IMR-90 (cell line): ENCODE data around the gene PALB2. TPM values are rescaled to one million over a fixed set of nuclear protein-coding genes. Genes with fewer than 3 reads are reported as not detected.

Source experiments
- ATAC-seq: fragments of 200-7000 bp; cut with Tn5 transposase; 2 replicates; pipeline ENCODE4 v1.9.1; 2020; ENCODE audit warnings: low read depth, mild to moderate bottlenecking, moderate library complexity
- BruUV-seq: library from RNA; stranded (reverse); fragments of 400-500 nt; replicated peaks from 2 replicates; lab custom pipeline; 2021; lab: Mats Ljungman, UMichigan
- CTCF ChIA-PET: fragments of 300-600 bp; formaldehyde crosslinking; extraction: SDS; loops from one replicate; lab custom pipeline; 2021; ENCODE audit warnings: antibody characterized with exemption; lab: Yijun Ruan, JAX
- POLR2A ChIA-PET: fragments of 300-600 bp; sonication (Branson Sonifier 250); formaldehyde crosslinking; loops from one replicate; lab custom pipeline; 2022; ENCODE audit warnings: antibody characterized with exemption; ENCODE audit not compliant: unreplicated experiment; lab: Charles Lee
- DNase-seq: peaks from one replicate; pipeline ENCODE4 v3.0.0; 2013
- H2AFZ ChIP-seq: replicated peaks from 2 replicates; pipeline ENCODE3; 2013; ENCODE audit warnings: low read length, mild to moderate bottlenecking; ENCODE audit not compliant: poor library complexity
- H2AK5ac ChIP-seq: 2 replicates; pipeline ENCODE4 v1.6.1; 2013; ENCODE audit warnings: low read depth, low read length, inconsistent platforms
- H2AK9ac ChIP-seq: replicated peaks from 2 replicates; pipeline ENCODE3; 2013; ENCODE audit warnings: mild to moderate bottlenecking, low read depth, low read length, moderate library complexity; ENCODE audit not compliant: poor library complexity
- H2BK120ac ChIP-seq: 2 replicates; pipeline ENCODE4 v1.6.1; 2013; ENCODE audit warnings: low read depth, low read length, inconsistent platforms
- H2BK15ac ChIP-seq: 3 replicates; pipeline ENCODE4 v1.6.1; 2013; ENCODE audit warnings: low read depth, low read length, inconsistent platforms
- H2BK20ac ChIP-seq: 2 replicates; pipeline ENCODE4 v1.6.1; 2013; ENCODE audit warnings: low read depth, mild to moderate bottlenecking, inconsistent platforms, low read length, moderate library complexity
- H2BK5ac ChIP-seq: 2 replicates; pipeline ENCODE4 v1.6.1; 2013; ENCODE audit warnings: mild to moderate bottlenecking, low read depth, low read length, inconsistent platforms; ENCODE audit not compliant: poor library complexity, severe bottlenecking
- H3K14ac ChIP-seq: replicated peaks from 2 replicates; pipeline ENCODE4 v1.6.1; 2013; ENCODE audit warnings: low read depth, low read length, inconsistent platforms
- H3K18ac ChIP-seq: 2 replicates; pipeline ENCODE4 v1.6.1; 2013; ENCODE audit warnings: low read depth, low read length, control low read depth
- H3K23ac ChIP-seq: 2 replicates; pipeline ENCODE4 v1.6.1; 2013; ENCODE audit warnings: low read depth, low read length, inconsistent platforms
- H3K27ac ChIP-seq: 2 replicates; pipeline ENCODE4 v1.5.1; 2013; ENCODE audit warnings: mild to moderate bottlenecking, control low read depth, low read length; ENCODE audit not compliant: insufficient read depth
- H3K27me3 ChIP-seq: 2 replicates; pipeline ENCODE4 v1.6.1; 2013; ENCODE audit warnings: low read length; ENCODE audit not compliant: control insufficient read depth, insufficient read depth
- H3K36me3 ChIP-seq: 2 replicates; pipeline ENCODE4 v1.6.1; 2013; ENCODE audit warnings: low read length, mixed read lengths; ENCODE audit not compliant: control insufficient read depth, insufficient read depth
- H3K4ac ChIP-seq: 2 replicates; pipeline ENCODE4 v1.6.1; 2013; ENCODE audit warnings: low read depth, low read length, inconsistent platforms
- H3K4me1 ChIP-seq: 2 replicates; pipeline ENCODE4 v1.6.1; 2013; ENCODE audit warnings: low read length, mixed read lengths; ENCODE audit not compliant: control insufficient read depth, insufficient read depth
- H3K4me2 ChIP-seq: 2 replicates; pipeline ENCODE4 v1.6.1; 2013; ENCODE audit warnings: low read depth, mild to moderate bottlenecking, control low read depth, low read length, moderate library complexity
- H3K4me3 ChIP-seq: 2 replicates; pipeline ENCODE4 v1.5.1; 2013; ENCODE audit warnings: low read depth, mild to moderate bottlenecking, control low read depth, low read length, moderate library complexity; ENCODE audit not compliant: insufficient read depth
- H3K56ac ChIP-seq: 2 replicates; pipeline ENCODE4 v1.6.1; 2013; ENCODE audit warnings: low read length, inconsistent platforms; ENCODE audit not compliant: insufficient read depth; ENCODE audit errors: extremely low read depth
- H3K79me1 ChIP-seq, 2 experiments: 2 replicates each; pipeline ENCODE4 v1.6.1; 2013; ENCODE audit warnings: low read length in 2 of 2, inconsistent platforms in 1 of 2, low read depth in 1 of 2
- H3K9ac ChIP-seq: 2 replicates; pipeline ENCODE4 v1.6.1; 2013; ENCODE audit warnings: low read depth, low read length, control low read depth
- H3K9me1 ChIP-seq: 2 replicates; pipeline ENCODE4 v1.6.1; 2013; ENCODE audit warnings: low read length, inconsistent platforms; ENCODE audit not compliant: insufficient read depth
- H3K9me3 ChIP-seq: 2 replicates; pipeline ENCODE4 v1.6.1; 2013; ENCODE audit warnings: low read length; ENCODE audit not compliant: control insufficient read depth, insufficient read depth
- H4K20me1 ChIP-seq: 2 replicates; pipeline ENCODE4 v1.6.1; 2013; ENCODE audit warnings: low read length, inconsistent platforms; ENCODE audit not compliant: insufficient read depth
- H4K5ac ChIP-seq: 2 replicates; pipeline ENCODE4 v1.6.1; 2013; ENCODE audit warnings: mild to moderate bottlenecking, low read depth, low read length, control low read depth
- H4K8ac ChIP-seq, 2 experiments: 2 replicates each; pipeline ENCODE4 v1.6.1; 2013; ENCODE audit warnings: low read depth in 2 of 2, low read length in 2 of 2, control low read depth in 1 of 2, inconsistent platforms in 1 of 2
- H4K91ac ChIP-seq: 2 replicates; pipeline ENCODE4 v1.6.1; 2013; ENCODE audit warnings: low read depth, low read length, inconsistent platforms; ENCODE audit not compliant: insufficient read depth
- CEBPB ChIP-seq: IDR thresholded peaks from 2 replicates; pipeline ENCODE4 v1.6.1; 2012; ENCODE audit warnings: low read depth, low read length, improper control_type of control experiment
- CHD1 ChIP-seq: IDR thresholded peaks from 2 replicates; pipeline ENCODE4 v1.6.1; 2012; ENCODE audit warnings: low read depth, low read length, improper control_type of control experiment
- FOS ChIP-seq: fragments of 150-350 bp; IDR thresholded peaks from 2 replicates; pipeline ENCODE4 v1.6.1; 2016; ENCODE audit warnings: low read depth, low read length
- MAFK ChIP-seq: IDR thresholded peaks from 2 replicates; pipeline ENCODE4 v1.6.1; 2012; ENCODE audit warnings: low read depth, low read length, improper control_type of control experiment
- MAZ ChIP-seq: IDR thresholded peaks from 2 replicates; pipeline ENCODE4 v1.6.1; 2012; ENCODE audit warnings: low read depth, mild to moderate bottlenecking, low read length, improper control_type of control experiment, moderate library complexity, borderline replicate concordance
- MXI1 ChIP-seq: IDR thresholded peaks from 2 replicates; pipeline ENCODE4 v1.6.1; 2012; ENCODE audit warnings: low read depth, mild to moderate bottlenecking, low read length, moderate library complexity, borderline replicate concordance
- NFE2L2 ChIP-seq: fragments of 150-350 bp; IDR thresholded peaks from 2 replicates; pipeline ENCODE4 v1.6.1; 2016; ENCODE audit warnings: low read depth, mild to moderate bottlenecking, low read length
- POLR2A ChIP-seq: IDR thresholded peaks from 2 replicates; pipeline ENCODE4 v1.6.1; 2012; ENCODE audit warnings: mild to moderate bottlenecking, low read depth, low read length
- RAD21 ChIP-seq: IDR thresholded peaks from 2 replicates; pipeline ENCODE4 v1.6.1; 2012; ENCODE audit warnings: low read length, improper control_type of control experiment
- RCOR1 ChIP-seq: IDR thresholded peaks from 2 replicates; pipeline ENCODE4 v1.6.1; 2012; ENCODE audit warnings: mild to moderate bottlenecking, low read length, improper control_type of control experiment; ENCODE audit not compliant: insufficient replicate concordance
- RFX5 ChIP-seq: IDR thresholded peaks from 2 replicates; pipeline ENCODE4 v1.8.0; 2012; ENCODE audit warnings: low read depth, mild to moderate bottlenecking, low read length, moderate library complexity
- SMC3 ChIP-seq: fragments of 150-350 bp; IDR thresholded peaks from 2 replicates; pipeline ENCODE4 v1.6.1; 2016; ENCODE audit warnings: low read depth, mild to moderate bottlenecking, antibody characterized with exemption, low read length, moderate library complexity
- WGBS, 2 experiments: methylation state at CpG; one replicate each; pipeline versions ENCODE4 v1.1.5 to v1.1.7; 2013; ENCODE audit warnings: missing lambda C conversion rate in 2 of 2; ENCODE audit not compliant: insufficient read length in 1 of 2; ENCODE audit errors: extremely low coverage in 2 of 2; 5-methylcytosine and 5-hydroxymethylcytosine counted together
- dilution Hi-C: fragments of 300-500 bp; cut with HindIII; formaldehyde crosslinking; loops from one replicate; pipeline ENCODE4 v1.14.3; 2018; ENCODE audit warnings: low sequenced_read_pairs; ENCODE audit not compliant: unreplicated experiment
- in situ Hi-C: fragments of 300-500 bp; cut with MboI; formaldehyde crosslinking; loops from 3 replicates; pipeline ENCODE4 v1.14.3; 2019; ENCODE audit warnings: low sequenced_read_pairs, inconsistent platforms, mixed read lengths
- intact Hi-C: fragments of 100-400 bp; cut with micrococcal nuclease; formaldehyde crosslinking; loops from 2 replicates; pipeline ENCODE4 v1.10.0; 2022
- polyA plus RNA-seq, 3 experiments: library from polyadenylated mRNA; depleted of rRNA; stranded (reverse); fragments of >200 nt; gene quantifications; 2 replicates each; pipeline ENCODE4 v1.2.3, GENCODE V29; 2012; ENCODE audit warnings: low replicate concordance in 1 of 3
- total RNA-seq: library from RNA; depleted of rRNA; stranded (reverse); fragments of >200 nt; gene quantifications from 2 replicates; pipeline ENCODE4 v1.2.3, GENCODE V29; 2012
- TF ChIP-seq, protein P1 (sequence below): fragments of 150-350 bp; IDR thresholded peaks from 2 replicates; pipeline ENCODE4 v1.6.1; 2016; ENCODE audit warnings: low read depth, mild to moderate bottlenecking, low read length, moderate library complexity, borderline replicate concordance
- TF ChIP-seq, protein P2 (sequence below): conservative IDR thresholded peaks from 2 replicates; pipeline ENCODE4 v1.5.1; 2012; ENCODE audit warnings: mild to moderate bottlenecking, low read depth, low read length, improper control_type of control experiment

PALB2 gene
- total and polyA plus RNA-seq, 2 of the 4 experiments (the other 2 are of a cell fraction) = 4.1 to 8.6 TPM

GRCh38 chr16:23561586-23561985 lies 79.5 kb downstream of the PALB2 start:
- H2BK20ac ChIP-seq = no peak overlapping the region
- ChIA-PET CTCF (interaction anchor here (0.6 kb wide), 1 partner anchor 1264 kb away, joined by 5 read pairs; the partner anchor contains the start of gene POLR3E), POLR2A (interaction anchor here (0.5 kb wide), 1 partner anchor 86 kb away, joined by 23 read pairs; no protein-coding TSS in a partner anchor)
- no peak overlapping the region for H2AFZ ChIP-seq
- TF ChIP-seq MXI1 (no peak), RCOR1 (no peak), POLR2A (no peak), MAFK (no peak), MAZ (no peak), FOS (no peak), RFX5 (no peak), CHD1 (no peak), RAD21 (no peak), NFE2L2 (no peak), CEBPB (no peak), SMC3 (no peak)
- TF ChIP-seq, protein P1, sequence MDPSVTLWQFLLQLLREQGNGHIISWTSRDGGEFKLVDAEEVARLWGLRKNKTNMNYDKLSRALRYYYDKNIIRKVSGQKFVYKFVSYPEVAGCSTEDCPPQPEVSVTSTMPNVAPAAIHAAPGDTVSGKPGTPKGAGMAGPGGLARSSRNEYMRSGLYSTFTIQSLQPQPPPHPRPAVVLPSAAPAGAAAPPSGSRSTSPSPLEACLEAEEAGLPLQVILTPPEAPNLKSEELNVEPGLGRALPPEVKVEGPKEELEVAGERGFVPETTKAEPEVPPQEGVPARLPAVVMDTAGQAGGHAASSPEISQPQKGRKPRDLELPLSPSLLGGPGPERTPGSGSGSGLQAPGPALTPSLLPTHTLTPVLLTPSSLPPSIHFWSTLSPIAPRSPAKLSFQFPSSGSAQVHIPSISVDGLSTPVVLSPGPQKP = no peak
- TF ChIP-seq, protein P2, sequence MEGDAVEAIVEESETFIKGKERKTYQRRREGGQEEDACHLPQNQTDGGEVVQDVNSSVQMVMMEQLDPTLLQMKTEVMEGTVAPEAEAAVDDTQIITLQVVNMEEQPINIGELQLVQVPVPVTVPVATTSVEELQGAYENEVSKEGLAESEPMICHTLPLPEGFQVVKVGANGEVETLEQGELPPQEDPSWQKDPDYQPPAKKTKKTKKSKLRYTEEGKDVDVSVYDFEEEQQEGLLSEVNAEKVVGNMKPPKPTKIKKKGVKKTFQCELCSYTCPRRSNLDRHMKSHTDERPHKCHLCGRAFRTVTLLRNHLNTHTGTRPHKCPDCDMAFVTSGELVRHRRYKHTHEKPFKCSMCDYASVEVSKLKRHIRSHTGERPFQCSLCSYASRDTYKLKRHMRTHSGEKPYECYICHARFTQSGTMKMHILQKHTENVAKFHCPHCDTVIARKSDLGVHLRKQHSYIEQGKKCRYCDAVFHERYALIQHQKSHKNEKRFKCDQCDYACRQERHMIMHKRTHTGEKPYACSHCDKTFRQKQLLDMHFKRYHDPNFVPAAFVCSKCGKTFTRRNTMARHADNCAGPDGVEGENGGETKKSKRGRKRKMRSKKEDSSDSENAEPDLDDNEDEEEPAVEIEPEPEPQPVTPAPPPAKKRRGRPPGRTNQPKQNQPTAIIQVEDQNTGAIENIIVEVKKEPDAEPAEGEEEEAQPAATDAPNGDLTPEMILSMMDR = no peak
- H2AK5ac ChIP-seq = no peak overlapping the region
- H3K9me1 ChIP-seq = peaks cover 3% of the 10 kb centered on the region; the same call in 1 of the 2 replicates
- no peak overlapping the region for H2AK9ac ChIP-seq
- H3K9me3 ChIP-seq = no peaks in the 10 kb centered on the region
- intact Hi-C loops (no loop called here), dilution Hi-C loops (no loop called here), in situ Hi-C loops (no loop called here)
- H3K4me2 ChIP-seq = no peak overlapping the region
- H3K27ac ChIP-seq = no peak overlapping the region
- H3K56ac ChIP-seq = no peak overlapping the region
- H3K4me1 ChIP-seq = no peaks in the 10 kb centered on the region
- peaks cover 11% of the 10 kb centered on the region; the same call in 1 of the 2 replicates for H4K20me1 ChIP-seq
- H3K79me1 ChIP-seq = peaks cover 49 to 52% of the 10 kb centered on the region in 2 experiments
- no peak overlapping the region for H3K4me3 ChIP-seq
- H2BK15ac ChIP-seq = no peak overlapping the region
- WGBS, 2 experiments = no CpG with 5 or more reads among the region's 5 CpGs
- H2BK120ac ChIP-seq = no peak overlapping the region
- no peak overlapping the region for H3K9ac ChIP-seq
- no peak overlapping the region for H2BK5ac ChIP-seq
- ATAC-seq (no peak), DNase-seq (no peak)
- no peak overlapping the region for H3K14ac ChIP-seq
- H3K4ac ChIP-seq = no peak overlapping the region
- no peak overlapping the region for H4K8ac ChIP-seq
- no peaks in the 10 kb centered on the region for H3K27me3 ChIP-seq
- no peak overlapping the region for H3K23ac ChIP-seq
- H4K91ac ChIP-seq = no peak overlapping the region
- BruUV-seq = no TSS peak
- peaks cover 61% of the 10 kb centered on the region for H3K36me3 ChIP-seq
- no peak overlapping the region for H3K18ac ChIP-seq
- H4K5ac ChIP-seq = no peak overlapping the region
